Measurements from ENCODE around the gene PTPRQ.

Gene PTPRQ, protein sequence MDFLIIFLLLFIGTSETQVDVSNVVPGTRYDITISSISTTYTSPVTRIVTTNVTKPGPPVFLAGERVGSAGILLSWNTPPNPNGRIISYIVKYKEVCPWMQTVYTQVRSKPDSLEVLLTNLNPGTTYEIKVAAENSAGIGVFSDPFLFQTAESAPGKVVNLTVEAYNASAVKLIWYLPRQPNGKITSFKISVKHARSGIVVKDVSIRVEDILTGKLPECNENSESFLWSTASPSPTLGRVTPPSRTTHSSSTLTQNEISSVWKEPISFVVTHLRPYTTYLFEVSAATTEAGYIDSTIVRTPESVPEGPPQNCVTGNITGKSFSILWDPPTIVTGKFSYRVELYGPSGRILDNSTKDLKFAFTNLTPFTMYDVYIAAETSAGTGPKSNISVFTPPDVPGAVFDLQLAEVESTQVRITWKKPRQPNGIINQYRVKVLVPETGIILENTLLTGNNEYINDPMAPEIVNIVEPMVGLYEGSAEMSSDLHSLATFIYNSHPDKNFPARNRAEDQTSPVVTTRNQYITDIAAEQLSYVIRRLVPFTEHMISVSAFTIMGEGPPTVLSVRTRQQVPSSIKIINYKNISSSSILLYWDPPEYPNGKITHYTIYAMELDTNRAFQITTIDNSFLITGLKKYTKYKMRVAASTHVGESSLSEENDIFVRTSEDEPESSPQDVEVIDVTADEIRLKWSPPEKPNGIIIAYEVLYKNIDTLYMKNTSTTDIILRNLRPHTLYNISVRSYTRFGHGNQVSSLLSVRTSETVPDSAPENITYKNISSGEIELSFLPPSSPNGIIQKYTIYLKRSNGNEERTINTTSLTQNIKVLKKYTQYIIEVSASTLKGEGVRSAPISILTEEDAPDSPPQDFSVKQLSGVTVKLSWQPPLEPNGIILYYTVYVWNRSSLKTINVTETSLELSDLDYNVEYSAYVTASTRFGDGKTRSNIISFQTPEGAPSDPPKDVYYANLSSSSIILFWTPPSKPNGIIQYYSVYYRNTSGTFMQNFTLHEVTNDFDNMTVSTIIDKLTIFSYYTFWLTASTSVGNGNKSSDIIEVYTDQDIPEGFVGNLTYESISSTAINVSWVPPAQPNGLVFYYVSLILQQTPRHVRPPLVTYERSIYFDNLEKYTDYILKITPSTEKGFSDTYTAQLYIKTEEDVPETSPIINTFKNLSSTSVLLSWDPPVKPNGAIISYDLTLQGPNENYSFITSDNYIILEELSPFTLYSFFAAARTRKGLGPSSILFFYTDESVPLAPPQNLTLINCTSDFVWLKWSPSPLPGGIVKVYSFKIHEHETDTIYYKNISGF (N-terminal part only)

DNA sequence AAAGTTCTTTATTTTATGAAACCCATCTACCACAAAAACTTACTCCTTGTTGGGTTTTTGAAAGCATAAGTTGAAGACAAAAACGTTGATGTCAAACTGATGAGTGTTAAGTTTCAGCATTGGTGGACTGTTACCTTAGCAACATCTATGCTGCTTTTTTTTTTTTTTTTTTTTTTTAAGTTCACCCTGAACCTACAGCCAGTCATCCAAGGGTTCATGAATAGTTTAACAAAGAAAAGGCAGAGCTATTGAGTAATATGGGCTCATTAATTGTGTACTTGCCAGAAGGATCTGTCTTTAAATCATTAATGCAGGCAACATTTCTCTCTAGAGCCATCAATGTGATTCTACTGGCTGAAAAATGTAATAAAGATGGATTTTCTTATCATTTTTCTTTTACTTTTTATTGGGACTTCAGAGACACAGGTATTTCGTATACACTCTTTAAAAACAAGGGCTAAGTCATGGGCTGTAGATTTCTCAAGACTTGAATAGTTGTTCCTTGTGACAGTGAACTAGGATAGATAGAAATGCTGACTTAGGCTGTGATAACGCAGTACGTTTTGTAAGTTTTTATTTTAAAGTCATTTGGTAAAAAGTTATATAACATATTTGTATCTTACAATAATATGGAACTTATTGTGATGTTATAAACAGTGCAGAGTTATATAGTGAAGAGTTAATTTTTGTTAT, at the start of gene PTPRQ:
PTPRQ (plus strand) TSS at position 262 of the 693 bp plus-strand sequence; CDS start at position 373, 111 bp downstream.
- Histone ChIP-seq H3K36me3 (ENCODE audit: control insufficient read depth, insufficient read depth, low read length) (no peaks in the 10 kb centered on the region), H3K4me3 (ENCODE audit: low read length) (no peak within 1 kb of the TSS), H3K9ac (ENCODE audit: low read length) (no peak within 1 kb of the TSS), H3K9me3 (ENCODE audit: control insufficient read depth, low read length) (no peaks in the 10 kb centered on the region), H3K4me1 (ENCODE audit: control insufficient read depth, insufficient read depth, low read length) (no peaks in the 10 kb centered on the region), H3K27me3 (ENCODE audit: control insufficient read depth, insufficient read depth, low read length) (no peaks in the 10 kb centered on the region)

DNA sequence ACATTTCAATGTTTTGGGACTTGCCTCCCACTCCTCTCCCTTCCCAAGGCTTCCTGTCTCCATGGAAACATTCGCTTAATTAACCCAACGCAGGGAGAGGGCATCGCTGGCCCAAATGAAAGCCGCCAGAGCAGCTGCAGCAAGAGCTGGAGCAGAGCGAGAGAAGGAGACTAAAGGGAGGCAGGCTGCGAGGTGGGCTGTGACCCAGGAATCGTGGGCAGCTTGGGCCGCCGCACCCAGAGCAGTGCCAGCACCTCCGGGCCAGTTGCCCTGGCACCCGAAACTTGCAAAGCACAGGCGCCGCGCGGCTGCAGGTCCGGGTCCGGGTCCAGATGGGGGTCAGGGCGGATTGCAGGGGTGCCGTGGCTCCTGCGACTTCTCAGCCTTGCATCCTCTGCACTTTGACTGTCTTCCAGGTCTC, 43.5 kb upstream of the PTPRQ start:
- H3K27me3 ChIP-seq (ENCODE audit: control insufficient read depth, insufficient read depth, low read length), result no peaks in the 10 kb centered on the region
- no peak overlapping the region for H3K9ac ChIP-seq (ENCODE audit: low read length)
- H3K4me1 ChIP-seq (ENCODE audit: control insufficient read depth, insufficient read depth, low read length), result no peaks in the 10 kb centered on the region
- no peak overlapping the region for H3K4me3 ChIP-seq (ENCODE audit: low read length)
- no peaks in the 10 kb centered on the region for H3K9me3 ChIP-seq (ENCODE audit: control insufficient read depth, low read length)
- H3K36me3 ChIP-seq (ENCODE audit: control insufficient read depth, insufficient read depth, low read length), result no peaks in the 10 kb centered on the region

DNA sequence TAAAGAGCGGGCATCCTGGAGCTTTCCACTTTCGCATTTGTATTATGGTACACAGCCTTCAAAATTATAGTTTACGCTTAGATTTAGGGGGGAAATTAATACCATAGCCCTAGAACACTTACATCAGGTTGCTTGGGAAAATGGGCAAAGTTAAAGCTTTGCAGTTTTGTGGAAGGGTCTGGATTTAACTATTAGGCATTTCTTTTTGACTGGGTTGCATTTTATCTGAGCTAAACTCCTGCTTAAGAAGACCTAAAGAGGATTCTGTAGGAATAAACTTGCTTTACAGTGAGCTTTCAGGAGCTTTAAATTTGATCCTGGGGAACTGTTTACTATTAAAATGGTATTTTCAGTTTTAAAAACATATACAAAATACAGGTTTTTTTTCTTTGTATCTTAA, 42.8 kb upstream of the PTPRQ start:
- Histone ChIP-seq H3K4me3 (ENCODE audit: low read length) (no peak overlapping the region), H3K4me1 (ENCODE audit: control insufficient read depth, insufficient read depth, low read length) (no peaks in the 10 kb centered on the region), H3K9ac (ENCODE audit: low read length) (no peak overlapping the region)

DNA sequence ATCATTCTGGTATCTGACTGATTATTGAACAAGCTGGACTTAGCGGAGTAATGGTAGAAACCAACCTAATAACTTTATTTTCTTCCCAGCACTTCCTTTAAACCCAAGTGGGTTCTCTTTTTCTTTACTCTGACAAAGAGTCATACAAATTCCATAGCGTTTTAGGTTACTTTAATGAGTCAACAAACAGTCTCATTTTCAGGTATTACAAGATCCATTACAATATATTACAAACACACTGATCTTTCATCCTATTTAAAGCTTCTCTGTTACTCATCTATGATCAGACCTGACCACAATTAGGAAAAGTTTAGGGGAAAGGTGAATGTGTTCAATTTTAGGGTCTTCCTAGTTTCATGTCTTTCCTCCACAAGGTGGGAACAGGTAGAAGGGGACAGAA, 39.4 kb upstream of the PTPRQ start:
- H3K36me3 ChIP-seq (ENCODE audit: control insufficient read depth, insufficient read depth, low read length), result no peaks in the 10 kb centered on the region

More for the DNA sequence above, 42.8 kb upstream of the PTPRQ start:
- Histone ChIP-seq H3K27me3 (ENCODE audit: control insufficient read depth, insufficient read depth, low read length) (no peaks in the 10 kb centered on the region), H3K9me3 (ENCODE audit: control insufficient read depth, low read length) (no peaks in the 10 kb centered on the region), H3K36me3 (ENCODE audit: control insufficient read depth, insufficient read depth, low read length) (no peaks in the 10 kb centered on the region)

DNA sequence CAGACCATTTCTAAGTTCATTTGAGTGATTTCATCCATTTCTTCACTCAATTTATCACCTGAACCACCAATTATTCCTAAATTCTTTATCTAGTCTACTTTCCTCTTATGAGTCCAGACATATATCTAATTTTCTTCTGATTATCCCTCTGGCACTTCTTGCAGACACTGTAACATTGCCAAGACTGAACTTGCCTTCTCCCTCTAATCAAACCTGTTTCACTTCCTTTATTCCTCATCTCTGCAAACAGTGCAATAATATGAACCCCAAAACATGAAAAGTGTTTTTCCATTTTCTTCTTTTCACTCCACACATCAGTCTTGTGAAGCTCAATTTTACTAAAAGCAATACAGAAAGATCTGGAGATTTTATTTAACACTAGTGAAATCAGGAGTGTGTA, 37.8 kb upstream of the PTPRQ start:
- no peak overlapping the region for H3K4me3 ChIP-seq (ENCODE audit: low read length)
- H3K36me3 ChIP-seq (ENCODE audit: control insufficient read depth, insufficient read depth, low read length), result no peaks in the 10 kb centered on the region
- H3K4me1 ChIP-seq (ENCODE audit: control insufficient read depth, insufficient read depth, low read length), result no peaks in the 10 kb centered on the region
- H3K9me3 ChIP-seq (ENCODE audit: control insufficient read depth, low read length), result no peaks in the 10 kb centered on the region
- H3K9ac ChIP-seq (ENCODE audit: low read length), result no peak overlapping the region
- no peaks in the 10 kb centered on the region for H3K27me3 ChIP-seq (ENCODE audit: control insufficient read depth, insufficient read depth, low read length)

More for the DNA sequence above, 39.4 kb upstream of the PTPRQ start:
- H3K4me3 ChIP-seq (ENCODE audit: low read length), result no peak overlapping the region
- H3K9me3 ChIP-seq (ENCODE audit: control insufficient read depth, low read length), result no peaks in the 10 kb centered on the region
- no peaks in the 10 kb centered on the region for H3K27me3 ChIP-seq (ENCODE audit: control insufficient read depth, insufficient read depth, low read length)
- H3K4me1 ChIP-seq (ENCODE audit: control insufficient read depth, insufficient read depth, low read length), result no peaks in the 10 kb centered on the region
- H3K9ac ChIP-seq (ENCODE audit: low read length), result no peak overlapping the region

DNA sequence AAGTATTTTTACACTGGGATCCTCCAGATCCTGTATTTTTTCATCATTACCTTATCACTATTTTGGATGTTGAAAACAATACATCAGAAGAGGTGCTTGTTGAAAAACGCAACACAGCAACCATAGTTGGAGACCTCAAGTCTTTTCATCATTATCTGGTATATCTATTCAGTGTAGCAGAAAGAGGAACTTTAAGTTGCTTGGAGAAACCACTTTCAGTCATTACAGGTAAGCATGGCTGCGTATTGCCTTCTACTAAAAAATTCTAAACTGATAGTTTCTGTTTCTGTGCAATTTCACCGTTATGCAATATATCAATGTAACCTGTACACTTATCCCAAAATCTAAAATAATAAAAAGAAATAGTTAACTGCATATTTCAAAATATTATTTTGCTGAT, 32.2 kb upstream of the PTPRQ start:
- H3K4me1 ChIP-seq (ENCODE audit: control insufficient read depth, insufficient read depth, low read length), result no peaks in the 10 kb centered on the region
- no peaks in the 10 kb centered on the region for H3K27me3 ChIP-seq (ENCODE audit: control insufficient read depth, insufficient read depth, low read length)
- H3K9ac ChIP-seq (ENCODE audit: low read length), result no peak overlapping the region
- H3K9me3 ChIP-seq (ENCODE audit: control insufficient read depth, low read length), result no peaks in the 10 kb centered on the region
- H3K4me3 ChIP-seq (ENCODE audit: low read length), result no peak overlapping the region
- H3K36me3 ChIP-seq (ENCODE audit: control insufficient read depth, insufficient read depth, low read length), result no peaks in the 10 kb centered on the region

DNA sequence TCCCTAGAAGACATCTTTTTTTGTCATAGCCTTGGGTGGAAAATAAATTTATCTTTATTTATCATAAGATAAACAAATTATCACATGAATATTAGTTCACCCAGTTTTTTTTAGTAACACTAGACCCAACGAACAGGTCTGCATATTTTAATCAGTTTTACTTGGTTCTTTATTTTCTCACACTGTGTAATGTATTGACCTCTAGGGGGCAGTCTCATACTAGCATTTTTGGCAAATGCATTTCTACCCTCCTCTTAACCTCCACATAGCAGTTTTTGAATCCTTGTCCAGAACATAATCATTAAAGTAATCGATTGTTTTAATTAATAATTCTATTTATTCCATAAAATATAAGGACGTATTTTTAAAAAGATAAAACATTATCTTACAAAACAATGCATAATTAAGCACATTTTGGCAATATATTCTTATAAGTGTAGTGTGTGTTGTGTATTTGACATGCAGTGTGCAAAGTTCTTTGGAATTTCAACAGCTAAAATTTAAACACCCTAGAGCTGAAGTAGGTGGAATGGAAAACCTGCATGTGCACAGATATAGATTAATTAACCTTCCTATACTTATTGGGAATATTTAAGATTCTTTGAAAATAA, 31.6 kb upstream of the PTPRQ start:
- Histone ChIP-seq H3K27me3 (ENCODE audit: control insufficient read depth, insufficient read depth, low read length) (no peaks in the 10 kb centered on the region), H3K36me3 (ENCODE audit: control insufficient read depth, insufficient read depth, low read length) (no peaks in the 10 kb centered on the region), H3K9me3 (ENCODE audit: control insufficient read depth, low read length) (no peaks in the 10 kb centered on the region), H3K4me3 (ENCODE audit: low read length) (no peak overlapping the region), H3K4me1 (ENCODE audit: control insufficient read depth, insufficient read depth, low read length) (no peaks in the 10 kb centered on the region), H3K9ac (ENCODE audit: low read length) (no peak overlapping the region)

DNA sequence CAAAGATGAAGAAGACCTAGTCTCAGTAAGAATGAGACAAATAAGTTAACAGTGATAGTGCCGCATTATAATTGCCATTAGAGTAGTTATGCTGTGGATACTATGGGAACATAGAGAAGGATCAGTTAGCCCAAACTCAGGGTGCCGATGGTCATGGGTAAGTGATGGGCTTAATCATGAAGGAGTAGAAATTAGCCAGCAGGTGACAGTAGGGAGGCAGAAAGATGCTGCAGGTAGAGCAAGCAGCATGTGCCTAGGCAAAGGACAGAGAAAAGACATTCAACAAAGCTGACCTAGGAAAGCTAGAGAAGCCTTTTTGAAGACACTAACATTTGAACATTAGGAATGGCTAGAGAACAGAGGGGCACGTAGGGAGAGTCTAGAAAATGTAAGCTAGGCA, 30.6 kb upstream of the PTPRQ start:
- no peaks in the 10 kb centered on the region for H3K9me3 ChIP-seq (ENCODE audit: control insufficient read depth, low read length)
- H3K9ac ChIP-seq (ENCODE audit: low read length), result no peak overlapping the region
- no peaks in the 10 kb centered on the region for H3K4me1 ChIP-seq (ENCODE audit: control insufficient read depth, insufficient read depth, low read length)
- H3K4me3 ChIP-seq (ENCODE audit: low read length), result no peak overlapping the region
- H3K27me3 ChIP-seq (ENCODE audit: control insufficient read depth, insufficient read depth, low read length), result no peaks in the 10 kb centered on the region
- no peaks in the 10 kb centered on the region for H3K36me3 ChIP-seq (ENCODE audit: control insufficient read depth, insufficient read depth, low read length)

DNA sequence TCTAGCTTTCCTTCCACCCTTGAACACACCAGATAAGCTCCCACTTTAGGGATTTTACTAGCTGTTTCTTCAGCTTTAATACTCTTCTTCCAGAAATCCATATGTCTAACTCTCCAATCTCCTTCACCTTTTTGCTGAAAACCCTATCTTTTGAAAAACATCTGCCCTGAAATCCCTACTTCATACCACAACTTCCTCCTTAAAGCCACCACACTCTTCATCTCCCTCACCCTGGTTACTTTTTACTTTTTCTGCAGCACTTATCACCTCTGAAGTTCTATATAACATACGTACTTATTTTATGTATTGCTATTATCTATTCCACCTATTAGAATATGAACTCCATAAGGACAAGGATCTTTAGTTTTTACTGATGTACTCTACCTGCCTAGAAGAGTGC, 28.6 kb upstream of the PTPRQ start:
- Histone ChIP-seq H3K27me3 (ENCODE audit: control insufficient read depth, insufficient read depth, low read length) (no peaks in the 10 kb centered on the region), H3K9ac (ENCODE audit: low read length) (no peak overlapping the region), H3K36me3 (ENCODE audit: control insufficient read depth, insufficient read depth, low read length) (no peaks in the 10 kb centered on the region), H3K4me1 (ENCODE audit: control insufficient read depth, insufficient read depth, low read length) (no peaks in the 10 kb centered on the region), H3K4me3 (ENCODE audit: low read length) (no peak overlapping the region), H3K9me3 (ENCODE audit: control insufficient read depth, low read length) (no peaks in the 10 kb centered on the region)

DNA sequence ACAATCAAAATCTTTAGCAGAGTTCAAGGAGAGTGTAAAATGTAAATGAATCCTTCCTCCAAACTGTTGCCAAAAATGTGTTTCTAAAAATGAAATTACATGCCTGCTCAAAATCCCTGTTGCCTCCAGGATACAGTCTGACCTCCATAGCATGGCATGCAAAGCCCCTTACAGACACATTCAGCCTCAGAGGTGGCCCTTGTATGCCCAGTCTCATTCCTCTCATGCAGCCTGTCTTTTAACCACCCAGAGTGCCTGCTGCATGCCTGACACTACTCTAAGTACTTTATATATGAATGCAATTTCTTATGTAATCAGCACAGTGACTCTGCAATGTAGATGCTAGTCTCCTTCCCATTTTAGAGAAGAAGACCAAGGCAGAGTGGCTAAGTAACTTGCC, 24.4 kb upstream of the PTPRQ start:
- Histone ChIP-seq H3K4me1 (ENCODE audit: control insufficient read depth, insufficient read depth, low read length) (no peaks in the 10 kb centered on the region), H3K9me3 (ENCODE audit: control insufficient read depth, low read length) (no peaks in the 10 kb centered on the region), H3K27me3 (ENCODE audit: control insufficient read depth, insufficient read depth, low read length) (no peaks in the 10 kb centered on the region), H3K9ac (ENCODE audit: low read length) (no peak overlapping the region), H3K36me3 (ENCODE audit: control insufficient read depth, insufficient read depth, low read length) (no peaks in the 10 kb centered on the region), H3K4me3 (ENCODE audit: low read length) (no peak overlapping the region)

DNA sequence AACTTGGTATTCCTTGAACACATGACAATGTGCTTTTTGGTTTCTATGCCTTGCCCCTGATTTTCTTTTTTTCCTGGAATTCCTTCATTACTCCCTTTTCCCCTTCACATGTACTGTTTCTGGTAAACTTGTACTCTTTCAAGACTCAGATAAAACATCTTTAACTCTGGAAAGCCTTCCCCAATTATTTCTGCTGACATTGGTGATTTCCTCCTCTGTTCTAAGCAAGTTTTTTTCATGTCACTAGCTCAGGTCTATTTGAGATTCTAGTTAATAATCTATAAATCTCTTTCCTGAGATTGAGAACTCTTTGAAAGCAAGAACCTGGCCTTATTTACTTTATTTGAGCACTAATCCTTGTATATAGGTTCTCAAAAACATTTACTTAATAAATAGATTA, 24.0 kb upstream of the PTPRQ start:
- no peaks in the 10 kb centered on the region for H3K27me3 ChIP-seq (ENCODE audit: control insufficient read depth, insufficient read depth, low read length)

More for the DNA sequence above, 24.0 kb upstream of the PTPRQ start:
- H3K36me3 ChIP-seq (ENCODE audit: control insufficient read depth, insufficient read depth, low read length), result no peaks in the 10 kb centered on the region
- no peaks in the 10 kb centered on the region for H3K9me3 ChIP-seq (ENCODE audit: control insufficient read depth, low read length)
- H3K4me3 ChIP-seq (ENCODE audit: low read length), result no peak overlapping the region
- no peak overlapping the region for H3K9ac ChIP-seq (ENCODE audit: low read length)
- no peaks in the 10 kb centered on the region for H3K4me1 ChIP-seq (ENCODE audit: control insufficient read depth, insufficient read depth, low read length)

Measured in mucosa of stomach (tissue), 1 donor.